Chondrocyte (in vitro differentiated cells): ENCODE data around the gene ANKRD30B. TPM values are rescaled to one million over a fixed set of nuclear protein-coding genes. Genes with fewer than 3 reads are reported as not detected.
A peak's percentile ranks its signal among the peaks of the same experiment; 100 is the strongest.
"Not testable (repeated sequence)": the region's sequence is repeated elsewhere in the genome, so short reads cannot be mapped to it uniquely, and the experiment has no call there.

Experiments
- DNase-seq: peaks from one replicate; pipeline ENCODE4 v3.0.0; 2021; ENCODE audit warnings: mixed read lengths, low spot score
- H3K27ac Mint-ChIP-seq: one replicate; pipeline ENCODE4 v1.8.0; 2021; ENCODE audit warnings: mild to moderate bottlenecking, moderate library complexity, mixed read lengths; ENCODE audit not compliant: unreplicated experiment
- H3K27me3 Mint-ChIP-seq: 2 replicates; pipeline ENCODE4 v1.8.0; 2021; ENCODE audit warnings: low read depth, mixed read lengths
- H3K36me3 Mint-ChIP-seq: 2 replicates; pipeline ENCODE4 v1.8.0; 2021; ENCODE audit warnings: low read depth, mixed read lengths
- H3K4me1 Mint-ChIP-seq: 2 replicates; pipeline ENCODE4 v1.8.0; 2021; ENCODE audit warnings: low read depth, mild to moderate bottlenecking, mixed read lengths
- H3K4me3 Mint-ChIP-seq: one replicate; pipeline ENCODE4 v1.8.0; 2021; ENCODE audit warnings: mild to moderate bottlenecking, moderate library complexity, mixed read lengths; ENCODE audit not compliant: unreplicated experiment
- H3K9me3 Mint-ChIP-seq: 2 replicates; pipeline ENCODE4 v1.8.0; 2021; ENCODE audit warnings: low read depth, mixed read lengths
- microRNA-seq: library from miRNA; unstranded; fragments of <30 nt; microRNA quantifications from one replicate; pipeline ENCODE4 v1.2.0, GENCODE V29; 2020; ENCODE audit warnings: borderline number of aligned reads
- total RNA-seq: library from RNA; stranded (reverse); gene quantifications from 3 replicates; pipeline ENCODE4 v1.2.1, GENCODE V29; 2021
- TF ChIP-seq, protein P1 (sequence below): fragments of 200-600 bp; sonication (generic); IDR thresholded peaks from 2 replicates; pipeline ENCODE4 v1.5.0; 2021; ENCODE audit warnings: antibody characterized with exemption, mild to moderate bottlenecking, moderate library complexity

ANKRD30B gene
- total RNA-seq, 1 donor from 2014 or later: not detected

DNA sequence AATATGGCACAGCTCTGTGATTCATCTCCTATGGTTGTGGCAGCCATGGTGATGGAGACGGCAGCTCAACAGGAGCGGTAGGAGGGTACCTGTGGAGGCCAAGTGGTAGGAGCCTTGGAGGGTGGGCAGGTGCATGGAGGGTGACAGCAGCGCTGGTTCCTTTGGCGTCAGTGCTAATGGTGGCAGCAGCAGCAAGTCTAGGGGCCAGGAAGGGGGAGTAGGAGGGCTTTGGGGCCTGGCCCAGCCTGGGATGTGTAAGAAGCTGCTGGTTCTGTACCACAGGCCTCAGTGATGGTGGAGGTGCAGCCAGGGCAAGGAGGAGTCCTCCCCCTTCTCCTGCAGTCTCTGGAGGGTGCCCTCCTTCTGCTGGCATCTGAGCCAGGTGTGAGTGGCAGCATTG lies 120.0 kb downstream of the ANKRD30B start:
- DNase-seq: peak; percentile 70
- not testable (repeated sequence) for H3K4me3 Mint-ChIP-seq, H3K36me3 Mint-ChIP-seq, H3K27me3 Mint-ChIP-seq, H3K27ac Mint-ChIP-seq, H3K4me1 Mint-ChIP-seq
- peaks cover 18% of the 10 kb centered on the region for H3K9me3 Mint-ChIP-seq

DNA sequence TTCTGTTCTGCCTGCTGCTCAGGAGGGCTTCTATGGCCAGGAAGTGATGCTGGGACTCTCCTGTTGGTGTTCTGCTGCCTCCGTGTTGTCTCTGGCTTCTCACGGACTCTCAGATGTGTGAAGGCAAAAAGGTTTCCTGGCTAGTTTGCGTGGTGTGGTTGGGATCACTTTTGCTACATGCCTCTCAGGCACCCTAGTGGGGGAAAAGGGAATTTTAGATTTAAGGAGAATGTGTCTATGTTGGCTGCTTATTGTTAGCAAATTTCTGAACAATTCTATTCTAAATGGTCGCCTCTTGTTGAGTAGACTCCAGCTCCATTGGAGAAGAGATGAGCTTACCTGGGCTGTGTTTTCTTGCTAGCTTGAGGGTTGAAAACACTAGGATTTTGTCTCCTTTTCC lies 120.9 kb downstream of the ANKRD30B start:
- not testable (repeated sequence) for DNase-seq, H3K4me3 Mint-ChIP-seq, H3K27ac Mint-ChIP-seq

DNA sequence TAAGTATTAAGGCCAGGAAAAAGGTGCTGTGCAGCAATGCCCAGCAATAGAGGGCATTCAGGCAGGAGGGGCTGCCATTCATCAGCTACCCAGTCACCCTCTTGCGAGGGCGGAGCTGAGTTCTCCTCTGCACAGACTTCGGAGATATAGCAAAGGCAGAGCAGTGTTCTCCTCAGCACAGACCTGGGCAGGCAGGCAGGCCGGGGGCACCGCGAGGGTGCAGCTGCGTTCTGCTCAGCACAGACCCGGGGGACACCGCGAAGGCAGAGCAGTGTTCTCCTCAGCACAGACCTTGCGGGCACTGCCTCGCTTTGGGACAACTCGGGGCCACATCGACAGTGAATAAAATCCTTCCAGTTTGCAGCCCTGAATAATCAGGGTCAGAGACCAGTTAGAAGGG lies 130.9 kb downstream of the ANKRD30B start:
- H3K36me3 Mint-ChIP-seq, H3K4me1 Mint-ChIP-seq, H3K4me3 Mint-ChIP-seq, DNase-seq, H3K27ac Mint-ChIP-seq, H3K27me3 Mint-ChIP-seq: not testable (repeated sequence)
- peaks cover 31% of the 10 kb centered on the region for H3K9me3 Mint-ChIP-seq

More for the DNA sequence above, 120.9 kb downstream of the ANKRD30B start:
- not testable (repeated sequence) for H3K36me3 Mint-ChIP-seq, H3K4me1 Mint-ChIP-seq, H3K27me3 Mint-ChIP-seq
- H3K9me3 Mint-ChIP-seq: peaks cover 18% of the 10 kb centered on the region

DNA sequence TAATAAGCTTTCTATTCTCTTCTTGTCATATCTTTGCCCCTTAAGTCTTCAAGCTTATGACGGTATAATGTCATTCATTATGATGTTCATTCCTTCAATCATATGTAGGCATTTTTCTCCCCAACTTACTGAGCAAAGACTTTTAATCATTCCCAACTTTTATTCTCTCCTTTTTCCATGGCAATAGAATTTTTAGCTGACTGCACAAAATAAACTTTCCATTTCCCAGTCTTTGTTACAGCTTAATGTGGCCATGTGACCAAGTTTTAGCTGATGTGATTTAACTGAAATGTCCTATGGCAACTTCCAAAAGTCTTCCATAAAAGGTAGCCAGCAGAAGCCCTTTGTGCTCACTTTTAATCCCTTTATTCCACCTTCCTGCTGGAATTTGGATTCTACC lies 152.5 kb downstream of the ANKRD30B start:
- Mint-ChIP-seq H3K4me1 (no peaks in the 10 kb centered on the region), H3K27me3 (no peaks in the 10 kb centered on the region)

More for the DNA sequence above, 152.5 kb downstream of the ANKRD30B start:
- TF ChIP-seq, protein P1, sequence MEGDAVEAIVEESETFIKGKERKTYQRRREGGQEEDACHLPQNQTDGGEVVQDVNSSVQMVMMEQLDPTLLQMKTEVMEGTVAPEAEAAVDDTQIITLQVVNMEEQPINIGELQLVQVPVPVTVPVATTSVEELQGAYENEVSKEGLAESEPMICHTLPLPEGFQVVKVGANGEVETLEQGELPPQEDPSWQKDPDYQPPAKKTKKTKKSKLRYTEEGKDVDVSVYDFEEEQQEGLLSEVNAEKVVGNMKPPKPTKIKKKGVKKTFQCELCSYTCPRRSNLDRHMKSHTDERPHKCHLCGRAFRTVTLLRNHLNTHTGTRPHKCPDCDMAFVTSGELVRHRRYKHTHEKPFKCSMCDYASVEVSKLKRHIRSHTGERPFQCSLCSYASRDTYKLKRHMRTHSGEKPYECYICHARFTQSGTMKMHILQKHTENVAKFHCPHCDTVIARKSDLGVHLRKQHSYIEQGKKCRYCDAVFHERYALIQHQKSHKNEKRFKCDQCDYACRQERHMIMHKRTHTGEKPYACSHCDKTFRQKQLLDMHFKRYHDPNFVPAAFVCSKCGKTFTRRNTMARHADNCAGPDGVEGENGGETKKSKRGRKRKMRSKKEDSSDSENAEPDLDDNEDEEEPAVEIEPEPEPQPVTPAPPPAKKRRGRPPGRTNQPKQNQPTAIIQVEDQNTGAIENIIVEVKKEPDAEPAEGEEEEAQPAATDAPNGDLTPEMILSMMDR: no peak
- Mint-ChIP-seq H3K36me3 (no peaks in the 10 kb centered on the region), H3K27ac (no peak overlapping the region), H3K4me3 (no peak overlapping the region), H3K9me3 (peaks cover 55% of the 10 kb centered on the region)
- DNase-seq: no peak

Small RNA genes lying within 50 kb of the gene (microRNA-seq; reads per million reads assigned to microRNA genes)
- gene MIR3156-2: not detected

Other genes with a start within 250 kb of the ANKRD30B start
- not detected in 3 replicates for gene POTEC, start 204.6 kb upstream of the ANKRD30B start, total RNA-seq